WTC11 (cell line): ENCODE results near the gene MYOG. TPM values are rescaled to one million over a fixed set of nuclear protein-coding genes. Genes with fewer than 3 reads are reported as not detected.

Source experiments
- ATAC-seq: fragments of 200-7000 bp; cut with Tn5 transposase; 2 replicates; pipeline ENCODE4 v1.10.0; 2021; ENCODE audit warnings: mild to moderate bottlenecking, moderate library complexity
- CTCF ChIA-PET: fragments of 300-600 bp; sonication (Branson Sonifier 250); formaldehyde crosslinking; loops from one replicate; lab custom pipeline; 2021; ENCODE audit warnings: antibody characterized with exemption; lab: Charles Lee
- POLR2A ChIA-PET: fragments of 350-600 bp; sonication (Branson Sonifier 250); formaldehyde crosslinking; loops from one replicate; lab custom pipeline; 2021; ENCODE audit warnings: antibody characterized with exemption; lab: Charles Lee
- DNase-seq: peaks from one replicate; pipeline ENCODE4 v3.0.0; 2021; ENCODE audit warnings: low spot score
- H3K27ac Mint-ChIP-seq: 2 replicates; pipeline ENCODE4 v1.8.0; 2021; ENCODE audit warnings: mixed read lengths
- H3K27me3 Mint-ChIP-seq: 2 replicates; pipeline ENCODE4 v1.8.0; 2021; ENCODE audit warnings: low read depth, mild to moderate bottlenecking, moderate library complexity, mixed read lengths
- H3K36me3 Mint-ChIP-seq: 2 replicates; pipeline ENCODE4 v1.8.0; 2021; ENCODE audit warnings: mixed read lengths
- H3K4me1 Mint-ChIP-seq: 2 replicates; pipeline ENCODE4 v1.8.0; 2022; ENCODE audit warnings: mixed read lengths
- H3K4me3 Mint-ChIP-seq: 2 replicates; pipeline ENCODE4 v1.8.0; 2021; ENCODE audit warnings: mild to moderate bottlenecking, moderate library complexity, mixed read lengths
- H3K9me3 Mint-ChIP-seq: 2 replicates; pipeline ENCODE4 v1.8.0; 2021; ENCODE audit warnings: mixed read lengths
- AFF4 ChIP-seq: sonication (generic); formaldehyde crosslinking; IDR thresholded peaks from 2 replicates; pipeline ENCODE4 v1.8.1; 2023; ENCODE audit warnings: mild to moderate bottlenecking, missing genetic modification reagents, borderline replicate concordance
- ATF1 ChIP-seq: sonication (generic); formaldehyde crosslinking; IDR thresholded peaks from 2 replicates; pipeline ENCODE4 v1.8.1; 2023; ENCODE audit warnings: mild to moderate bottlenecking, moderate library complexity, missing genetic modification reagents
- CDX4 ChIP-seq: fragments of 250-450 bp; sonication (Bioruptor Pico); IDR thresholded peaks from 2 replicates; pipeline ENCODE4 v1.9.0; 2021; ENCODE audit warnings: moderate library complexity, mild to moderate bottlenecking, inconsistent platforms, borderline replicate concordance
- EMX1 ChIP-seq: fragments of 250-450 bp; sonication (Bioruptor Pico); IDR thresholded peaks from 2 replicates; pipeline ENCODE4 v1.8.0; 2021; ENCODE audit warnings: mild to moderate bottlenecking
- ETV6 ChIP-seq: sonication (generic); formaldehyde crosslinking; IDR thresholded peaks from 2 replicates; pipeline ENCODE4 v1.8.1; 2022; ENCODE audit warnings: mild to moderate bottlenecking, missing genetic modification reagents
- FOXK1 ChIP-seq: sonication (generic); formaldehyde crosslinking; IDR thresholded peaks from 2 replicates; pipeline ENCODE4 v1.8.0; 2022; ENCODE audit warnings: mild to moderate bottlenecking, moderate library complexity, missing genetic modification reagents
- FOXP1 ChIP-seq: sonication (generic); formaldehyde crosslinking; IDR thresholded peaks from 2 replicates; pipeline ENCODE4 v1.8.0; 2022; ENCODE audit warnings: missing genetic modification reagents, mild to moderate bottlenecking, moderate library complexity, borderline replicate concordance
- IRF2 ChIP-seq: sonication (generic); formaldehyde crosslinking; IDR thresholded peaks from 2 replicates; pipeline ENCODE4 v1.8.0; 2022; ENCODE audit warnings: low read depth, missing genetic modification reagents, borderline replicate concordance
- MYBL2 ChIP-seq: sonication (generic); formaldehyde crosslinking; IDR thresholded peaks from 2 replicates; pipeline ENCODE4 v1.8.1; 2023; ENCODE audit warnings: mild to moderate bottlenecking, moderate library complexity, missing genetic modification reagents
- RELA ChIP-seq: sonication (generic); formaldehyde crosslinking; IDR thresholded peaks from 2 replicates; pipeline ENCODE4 v1.8.1; 2022; ENCODE audit warnings: missing genetic modification reagents, mild to moderate bottlenecking, borderline replicate concordance
- TCF7 ChIP-seq: sonication (generic); formaldehyde crosslinking; IDR thresholded peaks from 2 replicates; pipeline ENCODE4 v1.8.0; 2022; ENCODE audit warnings: mild to moderate bottlenecking, low read depth, missing genetic modification reagents, moderate library complexity
- ZNF263 ChIP-seq: sonication (generic); formaldehyde crosslinking; IDR thresholded peaks from 2 replicates; pipeline ENCODE4 v1.8.1; 2022; ENCODE audit warnings: low read depth, mild to moderate bottlenecking, moderate library complexity, missing genetic modification reagents
- ZNF416 ChIP-seq: fragments of 250-450 bp; sonication (Bioruptor Pico); IDR thresholded peaks from 2 replicates; pipeline ENCODE4 v1.9.0; 2021; ENCODE audit warnings: mild to moderate bottlenecking, inconsistent platforms
- total RNA-seq: library from RNA; stranded (reverse); gene quantifications from 3 replicates; pipeline ENCODE4 v1.2.3, GENCODE V29; 2021
- TF ChIP-seq, protein P1 (sequence below): sonication (generic); formaldehyde crosslinking; conservative IDR thresholded peaks from 2 replicates; pipeline ENCODE4 v1.8.1; 2022; ENCODE audit warnings: mild to moderate bottlenecking, missing genetic modification reagents
- TF ChIP-seq, protein P2 (sequence below): sonication (generic); formaldehyde crosslinking; IDR thresholded peaks from 2 replicates; pipeline ENCODE4 v1.8.0; 2023; ENCODE audit warnings: missing genetic modification reagents
- TF ChIP-seq, protein P3 (sequence below): sonication (generic); formaldehyde crosslinking; IDR thresholded peaks from 2 replicates; pipeline ENCODE4 v1.8.0; 2022; ENCODE audit warnings: mild to moderate bottlenecking, missing genetic modification reagents

The MYOG gene
- total RNA-seq, 1 experiment from 2014 or later = not detected

GRCh38 chr1:203114202-203114601 lies 28.4 kb upstream of the MYOG start (continued):
- TF ChIP-seq AFF4 (CRISPR knock-in tag) = no peak

DNA sequence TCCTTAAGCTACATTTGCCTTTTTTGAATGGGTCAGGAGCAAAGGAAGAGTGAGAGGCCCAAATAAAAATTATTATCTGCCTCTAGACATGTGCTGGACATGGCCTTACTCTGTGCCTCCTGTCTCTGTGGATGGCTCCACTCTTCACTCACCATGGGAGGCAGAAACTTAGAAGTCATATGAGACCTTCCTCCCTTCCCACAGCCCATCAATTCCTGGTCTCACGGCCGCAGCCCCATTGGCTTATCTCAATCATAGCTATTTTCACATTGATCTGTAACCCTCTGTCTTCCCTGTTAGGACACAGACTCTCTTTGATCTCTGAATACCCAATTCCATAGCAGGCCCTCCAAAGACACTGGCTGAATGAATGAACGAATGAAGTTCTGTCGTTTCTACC lies 27.5 kb upstream of the MYOG start:
- POLR2A ChIA-PET = no interaction called here

DNA sequence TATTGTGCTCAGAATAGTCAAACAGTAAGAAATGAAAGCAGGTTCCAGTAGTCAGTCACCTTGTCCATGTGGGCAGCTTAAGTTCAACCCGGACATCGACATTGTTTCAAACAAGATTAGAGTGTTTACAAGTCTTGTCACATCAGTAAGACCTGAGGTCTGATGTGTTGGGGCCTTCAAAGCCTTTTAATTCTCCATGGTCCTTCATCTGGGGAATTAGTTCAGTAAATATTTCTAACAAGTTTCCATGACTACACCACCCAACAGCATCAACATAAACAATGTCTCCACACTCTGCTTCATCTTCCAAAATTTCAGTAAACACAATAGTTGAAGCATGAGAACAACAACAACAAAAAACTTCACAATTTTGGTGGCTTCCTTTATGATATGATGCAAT lies 26.7 kb upstream of the MYOG start:
- peaks cover 18% of the 10 kb centered on the region for H3K27me3 Mint-ChIP-seq
- no peak overlapping the region for H3K4me3 Mint-ChIP-seq
- ATAC-seq (no peak), DNase-seq (no peak)
- H3K36me3 Mint-ChIP-seq = no peaks in the 10 kb centered on the region
- CTCF ChIA-PET = interaction anchor here (1.1 to 3.8 kb wide), 4 partner anchors 15 to 155 kb away, joined by 3 to 18 read pairs (median 14); partner anchors contain the start of gene ADORA1
- POLR2A ChIA-PET = no interaction called here
- H3K27ac Mint-ChIP-seq = no peak overlapping the region
- H3K9me3 Mint-ChIP-seq = no peaks in the 10 kb centered on the region
- H3K4me1 Mint-ChIP-seq = no peaks in the 10 kb centered on the region; the same call in 1 of the 2 replicates
- no peak for TF ChIP-seq ZNF416 (CRISPR knock-in tag)
- TF ChIP-seq, protein P1, sequence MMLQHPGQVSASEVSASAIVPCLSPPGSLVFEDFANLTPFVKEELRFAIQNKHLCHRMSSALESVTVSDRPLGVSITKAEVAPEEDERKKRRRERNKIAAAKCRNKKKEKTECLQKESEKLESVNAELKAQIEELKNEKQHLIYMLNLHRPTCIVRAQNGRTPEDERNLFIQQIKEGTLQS = no peak
- no peak for TF ChIP-seq ATF1 (CRISPR knock-in tag)
- TF ChIP-seq ZNF263 = no peak
- no peak for TF ChIP-seq FOXK1 (CRISPR knock-in tag)
- no peak for TF ChIP-seq RELA
- TF ChIP-seq, protein P2, sequence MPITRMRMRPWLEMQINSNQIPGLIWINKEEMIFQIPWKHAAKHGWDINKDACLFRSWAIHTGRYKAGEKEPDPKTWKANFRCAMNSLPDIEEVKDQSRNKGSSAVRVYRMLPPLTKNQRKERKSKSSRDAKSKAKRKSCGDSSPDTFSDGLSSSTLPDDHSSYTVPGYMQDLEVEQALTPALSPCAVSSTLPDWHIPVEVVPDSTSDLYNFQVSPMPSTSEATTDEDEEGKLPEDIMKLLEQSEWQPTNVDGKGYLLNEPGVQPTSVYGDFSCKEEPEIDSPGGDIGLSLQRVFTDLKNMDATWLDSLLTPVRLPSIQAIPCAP (CRISPR knock-in tag) = no peak
- no peak for TF ChIP-seq ETV6 (CRISPR knock-in tag)
- TF ChIP-seq FOXP1 = no peak
- TF ChIP-seq IRF2 = no peak
- no peak for TF ChIP-seq CDX4
- TF ChIP-seq TCF7 (CRISPR knock-in tag) = no peak
- TF ChIP-seq, protein P3, sequence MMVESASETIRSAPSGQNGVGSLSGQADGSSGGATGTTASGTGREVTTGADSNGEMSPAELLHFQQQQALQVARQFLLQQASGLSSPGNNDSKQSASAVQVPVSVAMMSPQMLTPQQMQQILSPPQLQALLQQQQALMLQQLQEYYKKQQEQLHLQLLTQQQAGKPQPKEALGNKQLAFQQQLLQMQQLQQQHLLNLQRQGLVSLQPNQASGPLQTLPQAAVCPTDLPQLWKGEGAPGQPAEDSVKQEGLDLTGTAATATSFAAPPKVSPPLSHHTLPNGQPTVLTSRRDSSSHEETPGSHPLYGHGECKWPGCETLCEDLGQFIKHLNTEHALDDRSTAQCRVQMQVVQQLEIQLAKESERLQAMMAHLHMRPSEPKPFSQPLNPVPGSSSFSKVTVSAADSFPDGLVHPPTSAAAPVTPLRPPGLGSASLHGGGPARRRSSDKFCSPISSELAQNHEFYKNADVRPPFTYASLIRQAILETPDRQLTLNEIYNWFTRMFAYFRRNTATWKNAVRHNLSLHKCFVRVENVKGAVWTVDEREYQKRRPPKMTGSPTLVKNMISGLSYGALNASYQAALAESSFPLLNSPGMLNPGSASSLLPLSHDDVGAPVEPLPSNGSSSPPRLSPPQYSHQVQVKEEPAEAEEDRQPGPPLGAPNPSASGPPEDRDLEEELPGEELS (CRISPR knock-in tag) = no peak
- no peak for TF ChIP-seq AFF4 (CRISPR knock-in tag)

More for the DNA sequence above, 27.5 kb upstream of the MYOG start:
- peaks cover 20% of the 10 kb centered on the region for H3K27me3 Mint-ChIP-seq
- no peaks in the 10 kb centered on the region for H3K9me3 Mint-ChIP-seq
- H3K36me3 Mint-ChIP-seq = no peaks in the 10 kb centered on the region
- H3K4me1 Mint-ChIP-seq = no peaks in the 10 kb centered on the region; the same call in 1 of the 2 replicates
- no peak overlapping the region for H3K27ac Mint-ChIP-seq
- CTCF ChIA-PET = interaction anchor here (1.1 to 3.8 kb wide), 8 partner anchors 14 to 160 kb away, joined by 3 to 18 read pairs (median 8); partner anchors contain the start of gene ADORA1
- H3K4me3 Mint-ChIP-seq = no peak overlapping the region
- ATAC-seq = no peak
- no peak for DNase-seq
- TF ChIP-seq CDX4 (no peak), MYBL2 (no peak), EMX1 (CRISPR knock-in tag) (no peak)
